ENCODE data around the gene GHSR.

- TF ChIP-seq, protein P1, sequence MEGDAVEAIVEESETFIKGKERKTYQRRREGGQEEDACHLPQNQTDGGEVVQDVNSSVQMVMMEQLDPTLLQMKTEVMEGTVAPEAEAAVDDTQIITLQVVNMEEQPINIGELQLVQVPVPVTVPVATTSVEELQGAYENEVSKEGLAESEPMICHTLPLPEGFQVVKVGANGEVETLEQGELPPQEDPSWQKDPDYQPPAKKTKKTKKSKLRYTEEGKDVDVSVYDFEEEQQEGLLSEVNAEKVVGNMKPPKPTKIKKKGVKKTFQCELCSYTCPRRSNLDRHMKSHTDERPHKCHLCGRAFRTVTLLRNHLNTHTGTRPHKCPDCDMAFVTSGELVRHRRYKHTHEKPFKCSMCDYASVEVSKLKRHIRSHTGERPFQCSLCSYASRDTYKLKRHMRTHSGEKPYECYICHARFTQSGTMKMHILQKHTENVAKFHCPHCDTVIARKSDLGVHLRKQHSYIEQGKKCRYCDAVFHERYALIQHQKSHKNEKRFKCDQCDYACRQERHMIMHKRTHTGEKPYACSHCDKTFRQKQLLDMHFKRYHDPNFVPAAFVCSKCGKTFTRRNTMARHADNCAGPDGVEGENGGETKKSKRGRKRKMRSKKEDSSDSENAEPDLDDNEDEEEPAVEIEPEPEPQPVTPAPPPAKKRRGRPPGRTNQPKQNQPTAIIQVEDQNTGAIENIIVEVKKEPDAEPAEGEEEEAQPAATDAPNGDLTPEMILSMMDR (IDR thresholded peaks at IDR 0.05; ENCODE audit: low read depth, low read length) = no peak
- TF ChIP-seq POLR2A (IDR thresholded peaks at IDR 0.05; ENCODE audit: extremely low read depth, insufficient read length) (no peak), MAX (IDR thresholded peaks at IDR 0.05; ENCODE audit: low read depth, low read length) (no peak), MYC (IDR thresholded peaks at IDR 0.05; ENCODE audit: low read depth, low read length) (no peak)
Measured at GRCh38 chr3:172397716-172398405, 50.4 kb downstream of the GHSR start.

Data from NB4 (cell line).